Retinal pigment epithelial cell (primary cell): ENCODE data around the gene KRT28.

ENCODE experiments used
- DNase-seq: peaks from one replicate; pipeline ENCODE4 v3.0.0-alpha.2; 2010; ENCODE audit warnings: low read depth
- H3K4me3 ChIP-seq: 2 replicates; pipeline ENCODE4 v1.5.1; 2011; ENCODE audit warnings: mild to moderate bottlenecking, low read length, control low read depth, moderate library complexity
- CTCF ChIP-seq: conservative IDR thresholded peaks from 2 replicates; pipeline ENCODE4 v1.5.1; 2011; ENCODE audit warnings: low read depth, low read length, control low read depth, inconsistent platforms

Gene KRT28

GRCh38 chr17:40836020-40836419 is 36.3 kb upstream of the KRT28 start:
- H3K4me3 ChIP-seq = no peak overlapping the region
- TF ChIP-seq CTCF = no peak
- no peak for DNase-seq

GRCh38 chr17:40833882-40834281 is 34.1 kb upstream of the KRT28 start:
- TF ChIP-seq CTCF = no peak
- H3K4me3 ChIP-seq = no peak overlapping the region
- no peak for DNase-seq

- DNase-seq = no peak
- no peak for TF ChIP-seq CTCF
- H3K4me3 ChIP-seq = no peak overlapping the region
Measured at GRCh38 chr17:40832840-40833239, 33.1 kb upstream of the KRT28 start.

GRCh38 chr17:40830085-40830776 is 30.5 kb upstream of the KRT28 start:
- no peak for TF ChIP-seq CTCF
- DNase-seq = no peak
- no peak overlapping the region for H3K4me3 ChIP-seq

GRCh38 chr17:40828454-40829044 is 28.8 kb upstream of the KRT28 start:
- no peak for DNase-seq
- TF ChIP-seq CTCF = no peak
- H3K4me3 ChIP-seq = no peak overlapping the region

GRCh38 chr17:40827746-40828453 is 28.1 kb upstream of the KRT28 start:
- no peak overlapping the region for H3K4me3 ChIP-seq
- no peak for DNase-seq
- TF ChIP-seq CTCF = no peak
